T-helper 2 cell treated with Interferon-gamma antibody and Interleukin-4, amounts not matched to agents 100 ng/mL and 5 ng/mL, for 36 hours (primary cell): ENCODE data around the gene SARNP. TPM values are rescaled to one million over a fixed set of nuclear protein-coding genes. Genes with fewer than 3 reads are reported as not detected.

ENCODE experiments used
- intact Hi-C: fragments of 100-400 bp; cut with micrococcal nuclease; formaldehyde crosslinking; loops from one replicate; pipeline ENCODE4 v1.15.1; 2023
- total RNA-seq: library from RNA; stranded (reverse); gene quantifications from 2 replicates; pipeline ENCODE4 v1.2.3, GENCODE V29; 2022

SARNP gene
- total RNA-seq, 1 donor from 2014 or later = 76.1 TPM

DNA sequence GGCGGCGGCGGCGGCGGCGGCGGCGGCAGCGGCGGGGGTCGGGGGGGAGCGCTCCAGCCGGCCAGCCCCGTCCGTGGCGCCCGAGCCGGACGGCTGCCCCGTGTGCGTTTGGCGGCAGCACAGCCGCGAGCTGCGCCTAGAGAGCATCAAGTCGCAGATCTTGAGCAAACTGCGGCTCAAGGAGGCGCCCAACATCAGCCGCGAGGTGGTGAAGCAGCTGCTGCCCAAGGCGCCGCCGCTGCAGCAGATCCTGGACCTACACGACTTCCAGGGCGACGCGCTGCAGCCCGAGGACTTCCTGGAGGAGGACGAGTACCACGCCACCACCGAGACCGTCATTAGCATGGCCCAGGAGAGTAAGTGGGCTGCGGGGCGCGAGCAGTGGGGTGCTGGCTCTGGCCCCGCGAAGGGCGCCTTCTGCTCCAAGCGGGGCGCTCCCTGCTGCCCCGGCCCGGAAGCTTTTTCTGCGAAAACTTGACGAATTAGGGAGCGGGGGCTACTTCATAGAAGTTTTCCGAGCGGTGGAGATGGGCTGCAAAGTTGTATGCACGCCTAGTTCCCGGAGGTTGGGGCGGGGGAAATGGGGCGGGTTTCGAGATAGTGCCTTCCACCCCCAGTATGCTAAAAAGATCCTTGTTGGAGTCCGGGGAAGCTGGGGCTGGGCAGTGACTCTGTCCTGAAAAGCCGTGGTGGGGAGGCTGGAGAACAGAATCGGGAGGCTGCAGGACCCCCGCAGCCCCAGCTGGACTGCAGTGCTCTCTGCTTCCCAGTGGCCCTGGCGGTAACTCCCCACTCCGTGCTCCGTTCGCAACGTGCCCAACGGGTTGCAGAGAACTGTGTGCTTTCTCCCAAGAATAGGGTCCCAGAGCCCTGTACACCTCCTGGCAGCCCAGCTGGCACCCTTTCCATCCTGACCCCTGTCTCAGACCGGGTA, 73.9 kb downstream of the SARNP start:
- intact Hi-C loops = no loop called here

DNA sequence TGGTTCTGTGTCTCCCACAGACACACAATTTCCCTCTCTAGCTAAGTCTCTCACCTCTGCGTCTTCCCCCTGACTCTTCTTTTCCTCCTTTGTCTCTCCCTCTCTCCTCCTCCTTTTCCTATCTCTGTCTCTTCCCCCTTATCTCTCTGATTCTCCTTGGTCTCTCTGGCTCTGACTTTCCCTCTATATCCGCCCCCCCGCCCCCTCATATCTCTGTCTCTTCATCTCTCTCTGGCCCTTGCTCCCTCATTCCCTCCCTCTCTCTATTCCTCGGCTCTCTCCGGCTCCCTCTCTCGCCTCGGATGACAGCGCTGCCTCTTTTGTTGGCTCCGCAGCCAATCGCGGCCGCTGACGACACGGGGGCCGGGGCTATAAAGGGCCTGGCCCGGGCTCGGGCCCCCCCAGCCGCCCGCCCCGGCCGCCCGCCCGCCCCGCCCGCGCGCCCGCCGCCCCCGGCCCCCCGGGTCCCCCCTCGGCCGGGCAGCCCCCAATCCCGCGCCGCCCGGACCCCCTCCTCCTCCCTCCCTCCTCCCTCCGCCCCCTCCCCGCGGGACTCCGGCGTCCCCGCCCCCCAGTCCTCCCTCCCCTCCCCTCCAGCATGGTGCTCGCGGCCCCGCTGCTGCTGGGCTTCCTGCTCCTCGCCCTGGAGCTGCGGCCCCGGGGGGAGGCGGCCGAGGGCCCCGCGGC, 74.7 kb downstream of the SARNP start, which contains the start of gene GDF11:
TSS of gene GDF11 (plus strand) at position 404 of the 687 bp plus-strand sequence. CDS start at position 599, 195 bp downstream.
- intact Hi-C loops = no loop called here

DNA sequence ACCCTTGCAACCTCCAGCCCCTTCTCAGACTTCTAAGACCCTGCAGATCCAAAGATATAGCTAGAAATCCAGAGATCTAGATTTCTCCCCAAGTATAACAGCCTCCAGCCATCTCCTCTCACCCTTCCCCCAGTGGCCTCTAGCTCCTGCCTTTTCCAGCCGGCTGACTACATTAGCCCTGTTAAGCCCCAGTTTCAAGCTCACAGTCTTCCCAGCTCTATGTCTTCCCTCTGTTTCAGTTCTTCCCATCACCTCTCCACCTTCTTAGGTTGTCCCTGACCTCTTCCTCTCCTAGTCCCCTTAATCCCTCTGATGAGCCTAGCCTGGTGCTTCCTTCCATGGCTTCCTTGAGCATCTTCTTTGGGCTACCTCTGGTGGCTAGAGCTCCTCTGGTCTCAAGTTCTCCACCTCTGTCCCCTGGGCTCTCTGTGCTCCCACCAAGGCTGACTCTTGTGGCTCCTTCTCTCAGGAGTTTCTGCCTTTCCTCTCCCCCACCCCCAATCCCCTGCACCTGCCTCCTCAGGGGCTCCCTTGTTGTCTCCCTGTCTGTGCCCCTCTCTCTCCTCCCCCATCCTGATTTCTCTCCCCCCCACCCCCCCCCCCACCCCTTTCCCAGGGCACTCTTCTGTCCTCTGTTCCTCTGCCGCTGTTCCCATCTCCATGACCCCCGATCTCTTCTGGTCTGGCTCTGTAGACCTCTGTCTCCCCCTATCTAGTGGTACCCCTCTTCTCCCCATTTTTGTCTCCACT, 75.4 kb downstream of the SARNP start:
- intact Hi-C loops = no loop called here

DNA sequence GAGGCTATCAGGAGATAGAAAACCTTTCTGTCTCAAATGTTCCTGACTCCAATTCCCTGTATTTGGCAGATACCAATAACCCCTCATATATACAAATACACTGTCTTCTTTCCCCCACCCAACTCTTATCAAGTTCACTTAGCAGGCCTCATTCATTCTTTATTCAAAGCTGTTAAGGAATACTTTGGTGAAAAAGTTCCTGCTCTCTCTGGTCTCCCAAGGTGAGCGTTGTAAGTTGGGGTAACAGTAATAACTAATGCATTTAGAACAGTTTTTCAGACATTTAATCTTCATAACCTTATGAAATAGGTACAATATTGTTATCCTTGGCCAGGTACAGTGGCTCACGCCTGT, 78.5 kb downstream of the SARNP start:
- intact Hi-C loops = loop anchor here (1.0 to 10.0 kb wide), 6 partner anchors 58 to 898 kb away; partner anchors contain the start of genes RPL41, SARNP and ZC3H10

- intact Hi-C loops = loop anchor here (1.0 to 10.0 kb wide), 10 partner anchors 8 to 899 kb away; partner anchors contain the start of genes PYM1, RPL41, RPS26 and SARNP
Observed at GRCh38 chr12:55738123-55739024, 79.2 kb downstream of the SARNP start.

- intact Hi-C loops = loop anchor here (1.0 to 10.0 kb wide), 9 partner anchors 7 to 900 kb away; partner anchors contain the start of genes PYM1, RPL41, RPS26 and SARNP
Observed at GRCh38 chr12:55737581-55738122, 79.9 kb downstream of the SARNP start.

DNA sequence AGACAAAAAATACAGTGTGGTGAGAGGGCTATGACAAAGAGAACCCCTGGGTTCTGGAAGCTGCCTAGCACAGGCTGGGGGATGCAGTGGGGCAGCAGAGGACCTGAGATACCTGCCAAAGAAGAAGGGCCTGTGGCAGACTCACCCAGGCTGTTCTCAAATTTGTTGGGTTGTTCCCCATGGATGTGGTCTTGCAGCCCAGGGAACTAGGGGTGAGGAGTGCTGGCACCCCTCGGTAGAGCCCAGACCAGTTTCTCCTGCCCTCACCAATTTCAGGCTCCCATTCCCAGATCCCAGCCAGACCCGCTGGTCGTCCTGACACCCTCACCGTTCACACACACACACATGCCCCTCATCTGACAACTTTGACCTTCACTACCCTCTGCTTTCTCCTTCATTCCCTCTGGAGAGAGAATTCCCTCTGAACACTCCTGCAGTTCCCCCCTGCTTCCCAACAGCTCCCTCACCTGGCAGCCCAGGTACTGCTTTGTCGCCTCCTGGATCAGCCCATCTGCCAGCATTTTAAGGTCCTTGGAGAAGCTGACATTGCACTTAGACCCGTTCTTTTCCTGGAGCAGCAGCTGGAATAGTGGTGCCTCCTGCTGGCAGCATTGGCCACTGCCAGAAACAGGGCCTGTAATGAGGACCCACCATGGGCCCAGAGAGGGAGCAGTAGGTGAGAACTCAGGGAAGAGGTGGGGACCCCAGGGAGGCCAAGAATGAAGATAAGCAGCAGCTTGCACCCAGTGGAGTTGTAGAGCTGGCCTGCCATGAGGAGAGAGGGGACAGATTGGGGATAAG, 80.5 kb downstream of the SARNP start:
- intact Hi-C loops = loop anchor here (1.0 to 10.0 kb wide), 4 partner anchors 13 to 900 kb away; partner anchors contain the start of genes RPL41 and ZC3H10

DNA sequence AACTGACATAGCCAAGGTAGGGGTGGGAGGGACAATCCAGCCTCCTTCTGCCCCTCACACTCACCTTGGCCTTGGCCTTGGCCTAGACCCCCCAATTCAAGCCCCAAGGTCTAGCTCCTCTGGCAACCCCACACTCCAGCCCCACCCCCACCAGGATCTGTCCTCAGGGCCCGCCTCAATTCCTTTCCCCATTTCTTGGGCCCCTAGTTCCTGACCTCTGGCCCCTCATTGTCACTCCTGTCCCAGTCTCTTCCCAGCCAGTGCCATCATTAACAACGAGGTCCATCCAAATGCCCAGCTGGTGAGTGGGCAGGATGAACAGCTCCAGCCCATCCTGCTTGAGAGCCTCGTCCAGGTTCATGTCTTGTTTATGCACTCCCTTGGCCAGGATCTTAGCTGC, 81.4 kb downstream of the SARNP start:
- intact Hi-C loops = loop anchor here (5.0 to 10.0 kb wide), 3 partner anchors 91 to 901 kb away; partner anchors contain the start of genes RPL41 and ZC3H10

GRCh38 chr12:55734595-55734994, 82.9 kb downstream of the SARNP start:
- intact Hi-C loops = loop anchor here (10.0 kb wide), 1 partner anchor 90 kb away; no protein-coding TSS in a partner anchor

DNA sequence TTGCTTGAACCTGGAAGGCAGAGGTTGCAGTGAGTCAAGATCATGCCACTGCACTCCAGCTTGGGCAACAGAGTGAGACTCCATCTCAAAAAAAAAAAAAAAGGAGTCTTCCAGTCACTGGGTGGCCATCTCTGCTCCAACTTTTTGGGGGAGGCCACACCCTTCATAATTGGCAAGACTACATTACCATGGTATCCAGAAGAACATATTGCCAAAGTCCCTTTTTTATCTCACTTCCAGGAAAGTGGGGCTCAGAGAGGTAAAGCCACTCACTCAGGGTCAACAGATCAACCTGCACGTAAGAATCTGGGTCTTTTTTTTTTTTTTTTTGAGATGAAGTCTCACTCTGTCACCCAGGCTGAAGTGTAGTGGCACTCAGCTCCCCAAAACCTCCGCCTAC, 83.7 kb downstream of the SARNP start:
- intact Hi-C loops = loop anchor here (10.0 kb wide), 1 partner anchor 89 kb away; no protein-coding TSS in a partner anchor

- intact Hi-C loops = loop anchor here (10.0 kb wide), 1 partner anchor 88 kb away; no protein-coding TSS in a partner anchor
Observed at GRCh38 chr12:55733021-55733555, 84.4 kb downstream of the SARNP start.

GRCh38 chr12:55732288-55732687, 85.2 kb downstream of the SARNP start:
- intact Hi-C loops = loop anchor here (10.0 kb wide), 1 partner anchor 87 kb away; no protein-coding TSS in a partner anchor

- intact Hi-C loops = loop anchor here (1.0 to 10.0 kb wide), 4 partner anchors 8 to 87 kb away; partner anchors contain the start of genes BLOC1S1 and SARNP
Observed at GRCh38 chr12:55729819-55730818, 87.4 kb downstream of the SARNP start.

DNA sequence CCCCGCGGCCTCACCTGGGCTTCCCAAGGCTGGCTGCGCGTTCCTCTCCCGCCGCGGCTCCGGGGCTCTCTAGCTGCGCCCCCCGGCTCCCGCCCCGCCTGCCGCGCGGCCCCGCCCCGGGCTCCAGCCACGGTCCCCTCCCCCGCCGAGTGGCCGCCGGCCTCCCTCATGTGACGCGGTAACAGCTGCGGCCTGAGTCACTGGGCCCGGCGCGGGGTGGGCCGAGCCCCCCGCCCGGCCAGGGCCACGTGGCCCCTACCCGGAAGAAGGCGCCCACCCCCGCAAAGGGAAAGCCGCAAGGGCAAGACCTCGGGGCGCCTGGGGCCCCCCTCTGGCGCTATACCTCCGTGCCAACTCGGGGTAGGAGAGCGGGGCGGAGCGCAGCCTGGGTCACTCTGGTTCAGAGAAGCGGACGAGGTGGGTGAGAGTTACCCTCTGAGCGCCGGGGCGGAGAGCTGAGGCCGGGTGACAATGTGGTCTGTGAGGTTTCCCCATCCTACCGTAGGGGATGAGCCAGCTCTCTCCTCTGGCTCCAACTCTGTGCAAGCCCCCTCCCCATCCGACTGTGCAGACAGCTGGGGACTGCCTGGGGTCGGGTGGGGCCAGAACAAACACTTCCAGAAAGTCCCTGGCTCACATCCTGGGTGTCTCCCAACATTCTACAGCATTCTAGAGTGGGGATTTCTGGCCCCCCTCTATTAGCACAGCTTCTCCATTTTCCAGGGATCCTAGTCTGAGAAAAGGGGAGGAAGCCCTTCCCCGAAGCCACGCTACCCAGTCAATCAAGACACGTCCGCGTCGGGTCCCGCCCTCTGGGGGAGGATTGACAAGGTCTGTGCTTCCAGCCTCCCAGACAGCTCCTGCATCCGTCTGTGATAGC, 88.3 kb downstream of the SARNP start, which contains the start of gene CD63:
TSS of gene CD63 (minus strand) at position 71 of the 880 bp plus-strand sequence. CDS start 668 bp downstream, outside the sequence.
- intact Hi-C loops = loop anchor here (1.0 kb wide), 2 partner anchors 13 to 88 kb away; partner anchors contain the start of genes BLOC1S1 and SARNP

DNA sequence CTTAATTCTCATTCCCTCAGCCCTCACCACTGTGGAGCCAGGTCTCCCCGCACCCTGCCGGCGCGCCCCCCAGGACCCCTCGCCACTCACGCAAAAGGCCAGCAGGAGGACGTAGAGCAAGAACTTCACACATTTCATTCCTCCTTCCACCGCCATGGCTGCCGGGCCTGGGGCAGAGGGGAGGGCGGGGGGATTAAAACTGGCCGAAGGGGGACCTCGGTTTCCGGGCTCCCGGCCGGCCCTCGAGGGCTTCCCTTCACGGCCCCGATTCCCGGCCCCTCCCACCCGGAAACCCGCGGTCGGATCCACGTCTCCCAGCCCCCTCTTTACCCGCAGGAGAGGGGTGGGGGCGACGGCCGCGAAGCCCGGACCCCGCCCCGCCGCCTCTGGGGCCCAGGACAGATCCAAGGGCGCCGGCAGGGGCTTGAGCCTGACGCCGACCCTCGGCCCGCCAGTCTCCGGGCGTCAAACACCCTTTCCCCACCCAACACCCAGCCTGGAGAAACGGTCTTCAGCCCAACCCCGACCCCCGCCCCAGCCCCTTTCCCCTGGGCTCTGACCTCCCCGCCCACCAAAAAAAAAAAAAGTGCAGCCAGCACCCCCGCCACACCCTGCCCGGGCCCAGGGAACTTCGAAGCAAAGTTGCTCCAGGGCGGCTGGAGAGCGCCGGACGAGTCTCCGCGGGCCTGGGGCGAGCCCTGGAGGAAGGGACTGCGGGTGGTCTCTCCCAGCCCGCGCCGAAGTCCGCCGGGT, 89.2 kb downstream of the SARNP start:
- intact Hi-C loops = no loop called here
